ENCODE measurements around the gene RNF128.
"Not testable (repeated sequence)": the region's sequence is repeated elsewhere in the genome, so short reads cannot be mapped to it uniquely, and the experiment has no call there.

The RNF128 gene

GRCh38 chrX:106751407-106751806 lies 24.9 kb downstream of the RNF128 start:
- DNase-seq: no peak

- no peak for DNase-seq
Measured at GRCh38 chrX:106752101-106752678, 25.7 kb downstream of the RNF128 start.

- not testable (repeated sequence) for DNase-seq
Measured at GRCh38 chrX:106769288-106769687, 42.8 kb downstream of the RNF128 start.

- DNase-seq: no peak
Measured at GRCh38 chrX:106774981-106775380, 48.5 kb downstream of the RNF128 start.

- DNase-seq: no peak
Measured at GRCh38 chrX:106780264-106780663, 53.8 kb downstream of the RNF128 start.

- DNase-seq: no peak
Measured at GRCh38 chrX:106780664-106781377, 54.3 kb downstream of the RNF128 start.

GRCh38 chrX:106783716-106784115 lies 57.2 kb downstream of the RNF128 start:
- no peak for DNase-seq

GRCh38 chrX:106791495-106791894 lies 65.0 kb downstream of the RNF128 start:
- no peak for DNase-seq

GRCh38 chrX:106802063-106802387 lies 75.5 kb downstream of the RNF128 start:
- DNase-seq: no peak

- DNase-seq: peak; percentile 6
Measured at GRCh38 chrX:106802388-106803275, 76.1 kb downstream of the RNF128 start, which contains the start of gene TBC1D8B. Gene TBC1D8B, plus strand, starts transcription at chrX:106802673. Its CDS starts 181 bp downstream, at chrX:106802854.

- no peak for DNase-seq
Measured at GRCh38 chrX:106811131-106811910, 84.8 kb downstream of the RNF128 start.

- DNase-seq: not testable (repeated sequence)
Measured at GRCh38 chrX:106812930-106813329, 86.4 kb downstream of the RNF128 start.

GRCh38 chrX:106814093-106814492 lies 87.6 kb downstream of the RNF128 start:
- DNase-seq: not testable (repeated sequence)

All from activated CD4-positive, alpha-beta T cell treated with anti-CD3 and anti-CD28 coated beads for 1 hour (primary cell).